LoVo (cell line): ENCODE measurements around the gene MYH11.

ENCODE experiments used
- DNase-seq: peaks from one replicate; pipeline ENCODE4 v3.0.0-alpha.2; 2016; ENCODE audit warnings: low spot score

The MYH11 gene

GRCh38 chr16:15777533-15778203 is 79.2 kb downstream of the MYH11 start:
- peak; percentile 26 for DNase-seq

GRCh38 chr16:15776572-15776971 is 80.3 kb downstream of the MYH11 start:
- DNase-seq: no peak

- DNase-seq: no peak
Measured at GRCh38 chr16:15775663-15776304, 81.0 kb downstream of the MYH11 start.

DNA sequence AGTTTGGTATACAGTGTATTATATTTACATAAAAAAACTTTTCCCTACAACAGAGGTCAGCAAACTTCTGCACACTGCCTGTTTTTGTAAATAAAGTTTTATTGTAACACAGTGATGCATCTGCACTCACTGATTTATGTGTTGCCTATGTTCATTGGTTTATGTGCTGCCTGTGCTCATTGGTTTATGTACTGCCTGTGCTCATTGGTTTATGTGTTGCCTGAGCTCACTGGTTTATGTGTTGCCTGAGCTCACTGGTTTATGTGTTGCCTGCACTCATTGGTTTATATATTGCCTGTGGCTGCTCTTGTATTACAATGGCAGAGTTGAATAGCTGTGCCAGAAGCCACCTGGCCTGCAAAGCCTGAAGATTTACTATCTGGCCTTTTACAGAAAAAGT is 81.6 kb downstream of the MYH11 start:
- no peak for DNase-seq

GRCh38 chr16:15773968-15774367 is 82.9 kb downstream of the MYH11 start:
- DNase-seq: no peak

GRCh38 chr16:15772579-15773293 is 84.1 kb downstream of the MYH11 start:
- no peak for DNase-seq

DNA sequence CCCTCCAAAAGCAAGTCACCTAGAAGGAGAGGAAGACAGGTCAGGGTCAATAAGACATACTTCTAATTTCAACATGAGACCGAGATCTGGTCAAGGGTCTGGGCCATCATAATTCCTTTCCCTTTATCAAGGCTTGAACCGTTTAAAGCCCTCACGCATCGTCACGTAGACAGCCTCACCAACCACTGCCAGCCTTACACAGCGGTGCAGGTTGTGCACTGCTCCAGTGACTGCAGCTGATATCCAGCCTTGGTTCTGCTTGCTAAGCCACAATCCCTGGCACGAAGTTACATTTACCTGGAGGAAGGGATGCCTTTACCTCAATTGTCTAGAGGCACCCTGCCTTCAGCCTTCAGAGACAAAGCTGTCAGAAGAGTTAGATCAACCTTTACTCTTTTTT is 85.1 kb downstream of the MYH11 start:
- DNase-seq: no peak

DNA sequence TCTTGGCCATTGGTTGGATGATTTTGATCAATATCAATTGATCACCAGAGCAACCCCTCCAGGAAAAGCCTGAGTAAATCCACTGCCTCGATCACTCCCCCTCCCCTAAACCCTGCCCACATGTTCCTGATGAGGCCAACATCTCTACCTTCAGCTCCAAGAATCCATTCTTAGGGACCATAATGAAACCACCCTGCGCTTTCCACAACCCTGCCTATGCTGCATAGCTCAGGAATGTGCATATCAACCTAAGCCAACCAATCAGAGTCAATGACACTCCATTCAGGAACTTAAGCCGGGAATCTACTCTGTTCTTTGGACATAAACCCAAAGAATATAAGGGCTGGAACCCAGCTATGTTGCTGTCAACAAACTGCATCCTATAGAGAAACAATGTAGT is 86.3 kb downstream of the MYH11 start:
- DNase-seq: no peak

DNA sequence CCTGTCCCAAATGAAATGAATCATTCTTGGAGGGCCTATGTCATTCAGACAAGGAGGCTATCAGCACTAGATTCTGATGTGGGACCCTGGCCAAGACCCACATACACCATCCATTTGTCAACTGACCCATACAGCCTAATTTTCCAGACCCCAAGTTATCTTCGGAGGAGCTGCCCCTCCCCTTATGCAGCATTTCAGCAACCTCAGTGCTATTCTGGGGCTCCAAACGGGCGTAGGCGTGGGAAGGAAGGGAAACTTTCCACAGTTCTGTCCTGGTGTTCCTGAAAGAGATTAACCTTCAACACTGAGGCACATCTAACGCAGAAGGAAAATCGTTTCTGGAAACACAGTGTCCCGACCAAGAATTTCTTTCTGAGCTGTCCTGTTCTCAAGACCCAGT is 86.7 kb downstream of the MYH11 start:
- DNase-seq: no peak

DNA sequence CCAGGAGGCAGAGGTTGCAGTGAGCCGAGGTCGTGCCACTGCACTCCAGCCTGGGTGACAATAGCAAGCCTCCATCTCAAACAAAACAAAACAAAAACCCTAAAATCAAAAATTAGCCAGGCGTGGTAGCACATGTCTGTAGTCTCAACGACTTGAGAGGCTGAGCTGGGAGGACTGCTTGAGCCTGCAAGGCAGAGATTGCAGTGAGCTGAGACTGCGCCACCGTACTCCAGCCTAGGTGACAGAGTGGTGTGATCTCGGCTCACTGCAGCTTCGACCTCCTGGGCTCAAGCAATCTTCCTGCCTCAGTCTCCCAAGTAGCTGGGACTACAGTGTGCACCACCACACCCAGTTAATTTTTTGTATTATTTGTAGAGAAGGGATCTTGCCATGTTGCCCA is 87.6 kb downstream of the MYH11 start:
- no peak for DNase-seq

DNA sequence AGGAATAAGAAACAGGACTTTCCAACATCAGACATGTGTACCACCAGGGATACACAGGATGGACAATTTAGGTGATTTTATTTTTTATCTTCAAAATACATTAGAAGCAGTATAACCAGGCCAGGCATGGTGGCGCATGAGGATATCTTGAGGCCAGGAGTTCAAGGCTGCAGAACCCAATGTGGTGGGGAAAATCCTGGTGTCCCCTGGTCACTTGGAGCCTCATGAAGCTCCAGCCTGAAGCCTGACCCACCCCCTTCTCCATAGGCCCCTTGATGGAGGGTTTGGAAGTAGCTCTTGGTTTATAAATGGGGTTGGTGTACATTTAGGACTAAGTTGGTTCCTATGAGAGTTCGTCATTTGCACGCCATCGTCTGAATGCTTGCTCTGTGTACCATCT is 88.6 kb downstream of the MYH11 start:
- DNase-seq: no peak

- DNase-seq: no peak
Measured at GRCh38 chr16:15766918-15767317, 89.9 kb downstream of the MYH11 start.

- DNase-seq: peak; percentile 41
Measured at GRCh38 chr16:15765880-15766279, 90.9 kb downstream of the MYH11 start.

DNA sequence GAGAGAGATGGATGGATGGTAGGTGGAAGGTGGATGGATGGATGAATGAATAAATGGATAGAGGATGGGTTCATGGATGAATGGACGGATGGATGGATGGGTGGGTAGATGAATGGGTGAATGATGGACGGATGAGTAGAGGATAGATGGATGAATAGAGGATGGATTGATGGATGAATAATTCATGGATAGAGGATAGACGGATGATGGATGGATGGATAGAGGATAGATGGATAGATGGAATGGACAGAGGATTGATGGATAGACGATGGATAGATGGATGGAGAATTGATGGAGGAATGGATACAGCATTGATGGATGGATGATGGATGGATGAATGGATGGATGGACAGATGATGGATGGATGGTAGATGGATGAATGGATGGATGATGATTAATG is 91.7 kb downstream of the MYH11 start:
- DNase-seq: no peak

GRCh38 chr16:15764112-15764511 is 92.7 kb downstream of the MYH11 start:
- DNase-seq: no peak

DNA sequence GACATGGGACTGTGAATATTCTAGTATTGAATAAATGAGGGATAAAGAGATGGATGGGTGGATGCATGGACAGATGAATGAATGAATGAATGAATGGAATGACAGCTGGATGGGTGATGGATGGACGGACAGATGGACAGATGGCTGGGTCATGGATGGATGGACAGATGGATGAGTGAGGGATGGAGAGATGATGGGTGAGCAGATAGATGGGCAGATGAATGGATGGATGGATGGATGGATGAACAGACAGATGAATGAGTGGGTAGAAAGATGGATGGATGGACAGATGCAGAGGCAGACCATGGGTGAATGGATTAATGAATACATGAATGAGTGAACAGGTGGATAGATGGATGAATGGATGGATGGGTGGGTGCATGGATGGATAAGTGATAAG is 96.7 kb downstream of the MYH11 start:
- no peak for DNase-seq

DNA sequence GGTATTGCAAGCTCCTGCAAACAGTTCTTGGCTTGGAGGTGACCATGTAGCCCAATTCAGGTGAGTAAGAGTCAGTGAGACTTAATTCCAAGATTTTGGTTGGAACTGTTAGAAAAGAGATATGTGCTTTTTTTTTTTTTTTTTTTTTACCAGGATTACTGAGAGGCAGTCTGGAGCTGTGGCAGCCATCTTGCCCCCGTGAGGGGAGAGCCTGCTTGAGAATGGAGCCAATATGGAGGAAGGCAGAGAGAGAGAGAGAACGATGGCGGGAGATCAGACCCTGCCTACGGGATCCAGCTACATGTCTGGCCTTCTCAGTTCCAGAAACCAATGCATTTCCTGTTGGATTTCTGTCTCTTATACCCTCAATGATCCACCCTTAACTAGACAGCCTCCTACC is 97.8 kb downstream of the MYH11 start:
- no peak for DNase-seq

DNA sequence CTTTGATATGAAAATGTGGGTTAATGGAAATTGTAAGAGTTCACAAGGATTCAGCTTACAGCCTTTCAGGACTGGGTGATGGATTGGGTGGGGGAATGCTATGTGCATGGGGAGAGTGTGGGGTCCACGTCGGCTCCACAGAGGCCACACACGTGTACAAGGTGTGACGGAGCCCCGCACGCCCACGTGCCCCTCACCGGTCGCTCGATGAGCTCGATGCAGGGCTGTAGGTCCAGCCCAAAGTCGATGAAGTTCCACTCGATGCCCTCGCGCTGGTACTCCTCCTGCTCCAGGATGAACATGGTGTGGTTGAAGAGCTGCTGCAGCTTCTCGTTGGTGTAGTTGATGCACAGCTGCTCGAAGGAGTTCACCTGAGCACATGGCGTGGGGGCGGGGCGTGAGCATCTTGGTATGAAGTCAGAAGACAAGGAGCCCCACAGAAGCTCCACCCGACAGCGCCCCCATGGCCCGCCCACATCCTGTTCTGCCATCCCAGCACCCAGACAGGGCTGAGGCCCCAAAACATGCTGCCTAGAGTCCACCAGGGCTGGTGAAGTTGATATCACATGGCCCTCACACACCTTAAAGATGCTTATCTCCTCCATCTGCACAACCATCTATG is 99.1 kb downstream of the MYH11 start:
- no peak for DNase-seq

GRCh38 chr16:15757077-15757386 is 99.8 kb downstream of the MYH11 start:
- no peak for DNase-seq

GRCh38 chr16:15754821-15755534 is 101.8 kb downstream of the MYH11 start:
- DNase-seq: no peak

DNA sequence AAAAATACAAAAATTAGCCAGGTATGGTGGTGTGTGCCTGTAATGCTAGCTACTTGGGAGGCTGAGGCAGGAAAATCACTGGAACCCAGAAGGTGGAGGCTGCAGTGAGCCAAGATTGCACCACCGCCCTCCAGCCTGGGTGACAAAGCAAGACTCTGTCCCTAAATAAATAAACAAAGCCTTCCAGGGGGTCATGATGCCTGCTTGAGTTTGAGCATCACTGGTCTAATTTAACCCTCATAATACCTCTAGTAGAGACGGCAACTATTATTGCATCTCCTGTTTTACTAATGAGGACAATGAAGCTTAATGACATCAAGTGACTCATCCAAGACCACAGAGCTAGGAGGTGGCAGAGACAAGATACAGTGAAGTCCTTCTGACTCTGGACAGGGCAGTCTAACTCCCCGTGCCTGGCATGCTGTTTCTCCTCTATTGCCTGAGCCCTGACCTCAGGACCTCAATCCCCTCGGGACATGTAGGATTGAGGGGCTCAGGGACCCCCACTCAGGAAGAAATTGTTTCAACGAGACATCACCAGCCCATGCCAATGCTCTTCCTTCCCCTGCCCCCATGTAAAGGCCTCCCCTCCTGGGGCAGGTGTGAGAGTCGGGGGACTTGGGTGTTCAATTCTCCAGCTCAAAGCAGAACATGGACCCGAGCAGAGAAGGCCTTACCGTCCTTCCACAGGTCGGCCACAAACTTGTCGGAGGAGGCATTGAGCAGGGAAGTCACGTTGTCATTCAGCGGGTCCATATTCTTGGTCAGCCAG is 103.9 kb downstream of the MYH11 start:
- DNase-seq: no peak

GRCh38 chr16:15751940-15752339 is 104.9 kb downstream of the MYH11 start:
- DNase-seq: no peak
